Trophoblast cell (in vitro differentiated cells and primary cell): ENCODE results near the gene REEP5. TPM values are rescaled to one million over a fixed set of nuclear protein-coding genes. Genes with fewer than 3 reads are reported as not detected.

Experiments
- DNase-seq, 2 donors: peaks; one replicate each; pipeline ENCODE4 v3.0.0-alpha.2; 2016
- H2AFZ ChIP-seq: 2 replicates; pipeline ENCODE4 v1.6.1; 2013; ENCODE audit warnings: low read length, moderate library complexity, mild to moderate bottlenecking; ENCODE audit not compliant: insufficient read depth, poor library complexity
- H2AK5ac ChIP-seq: 2 replicates; pipeline ENCODE4 v1.6.1; 2013; ENCODE audit warnings: mild to moderate bottlenecking, low read length
- H2BK120ac ChIP-seq: 2 replicates; pipeline ENCODE4 v1.6.1; 2013; ENCODE audit warnings: low read length, mild to moderate bottlenecking, moderate library complexity; ENCODE audit not compliant: insufficient read depth, poor library complexity
- H2BK12ac ChIP-seq: 2 replicates; pipeline ENCODE4 v1.6.1; 2013; ENCODE audit warnings: mild to moderate bottlenecking, low read length, moderate library complexity
- H2BK5ac ChIP-seq: 2 replicates; pipeline ENCODE4 v1.6.1; 2013; ENCODE audit warnings: low read length, low read depth, moderate library complexity, mild to moderate bottlenecking; ENCODE audit not compliant: poor library complexity
- H3K14ac ChIP-seq: 2 replicates; pipeline ENCODE4 v1.6.1; 2013; ENCODE audit warnings: mild to moderate bottlenecking, low read length
- H3K18ac ChIP-seq: 2 replicates; pipeline ENCODE4 v1.6.1; 2013; ENCODE audit warnings: mild to moderate bottlenecking, low read length
- H3K23ac ChIP-seq: 2 replicates; pipeline ENCODE4 v1.6.1; 2013; ENCODE audit warnings: low read length
- H3K27ac ChIP-seq: 2 replicates; pipeline ENCODE4 v1.5.1; 2013; ENCODE audit warnings: low read depth, mild to moderate bottlenecking, inconsistent platforms, low read length, moderate library complexity
- H3K27me3 ChIP-seq: 2 replicates; pipeline ENCODE4 v1.6.1; 2013; ENCODE audit warnings: inconsistent platforms, mild to moderate bottlenecking, low read length, moderate library complexity; ENCODE audit not compliant: insufficient read depth
- H3K36me3 ChIP-seq, 2 experiments: 1 replicate in 1 of 2; 2 replicates in 1 of 2; pipeline ENCODE4 v1.6.1; 2013; ENCODE audit warnings: low read length in 2 of 2, mild to moderate bottlenecking in 2 of 2, moderate library complexity in 1 of 2; ENCODE audit not compliant: insufficient read depth in 2 of 2, control insufficient read depth in 1 of 2
- H3K4ac ChIP-seq: 2 replicates; pipeline ENCODE4 v1.6.1; 2013; ENCODE audit warnings: low read depth, mild to moderate bottlenecking, low read length, moderate library complexity
- H3K4me1 ChIP-seq, 2 experiments: 1 replicate in 1 of 2; 2 replicates in 1 of 2; pipeline ENCODE4 v1.6.1; 2013; ENCODE audit warnings: low read length in 2 of 2, mild to moderate bottlenecking in 2 of 2, moderate library complexity in 1 of 2; ENCODE audit not compliant: insufficient read depth in 2 of 2, control insufficient read depth in 1 of 2
- H3K4me2 ChIP-seq: 2 replicates; pipeline ENCODE4 v1.6.1; 2013; ENCODE audit warnings: inconsistent platforms, mild to moderate bottlenecking, low read length, moderate library complexity
- H3K4me3 ChIP-seq: 2 replicates; pipeline ENCODE4 v1.5.1; 2013; ENCODE audit warnings: mild to moderate bottlenecking, low read depth, low read length, inconsistent platforms
- H3K79me1 ChIP-seq: one replicate; pipeline ENCODE4 v1.6.1; 2013; ENCODE audit warnings: low read length
- H3K79me2 ChIP-seq: 2 replicates; pipeline ENCODE4 v1.6.1; 2013; ENCODE audit warnings: low read length, mild to moderate bottlenecking; ENCODE audit not compliant: control insufficient read depth, insufficient read depth, poor library complexity
- H3K9ac ChIP-seq: 2 replicates; pipeline ENCODE4 v1.6.1; 2013; ENCODE audit warnings: mild to moderate bottlenecking, low read length
- H3K9me3 ChIP-seq: 2 replicates; pipeline ENCODE4 v1.6.1; 2013; ENCODE audit warnings: low read depth, mild to moderate bottlenecking, control low read depth, inconsistent platforms, low read length; ENCODE audit not compliant: insufficient read depth
- H4K12ac ChIP-seq: 2 replicates; pipeline ENCODE4 v1.6.1; 2013; ENCODE audit warnings: low read depth, mild to moderate bottlenecking, low read length, moderate library complexity
- H4K8ac ChIP-seq: 2 replicates; pipeline ENCODE4 v1.6.1; 2013; ENCODE audit warnings: low read depth, mild to moderate bottlenecking, low read length, moderate library complexity
- H4K91ac ChIP-seq: one replicate; pipeline ENCODE4 v1.6.1; 2013; ENCODE audit warnings: low read depth, mild to moderate bottlenecking, low read length, moderate library complexity
- WGBS: extraction: QIAGEN DNeasy Blood & Tissue Kit; methylation state at CpG from one replicate; pipeline ENCODE4 v1.1.7; 2013; ENCODE audit warnings: missing lambda C conversion rate; ENCODE audit not compliant: insufficient read length, insufficient coverage; ENCODE audit errors: extremely low coverage; 5-methylcytosine and 5-hydroxymethylcytosine counted together
- polyA plus RNA-seq: library from polyadenylated mRNA; stranded (reverse); fragments of 200-250 nt; gene quantifications from 2 replicates; pipeline ENCODE4 v1.2.3, GENCODE V29; 2013

Gene REEP5
- polyA plus RNA-seq, result 69.4 and 75.4 TPM in 2 replicates

DNA sequence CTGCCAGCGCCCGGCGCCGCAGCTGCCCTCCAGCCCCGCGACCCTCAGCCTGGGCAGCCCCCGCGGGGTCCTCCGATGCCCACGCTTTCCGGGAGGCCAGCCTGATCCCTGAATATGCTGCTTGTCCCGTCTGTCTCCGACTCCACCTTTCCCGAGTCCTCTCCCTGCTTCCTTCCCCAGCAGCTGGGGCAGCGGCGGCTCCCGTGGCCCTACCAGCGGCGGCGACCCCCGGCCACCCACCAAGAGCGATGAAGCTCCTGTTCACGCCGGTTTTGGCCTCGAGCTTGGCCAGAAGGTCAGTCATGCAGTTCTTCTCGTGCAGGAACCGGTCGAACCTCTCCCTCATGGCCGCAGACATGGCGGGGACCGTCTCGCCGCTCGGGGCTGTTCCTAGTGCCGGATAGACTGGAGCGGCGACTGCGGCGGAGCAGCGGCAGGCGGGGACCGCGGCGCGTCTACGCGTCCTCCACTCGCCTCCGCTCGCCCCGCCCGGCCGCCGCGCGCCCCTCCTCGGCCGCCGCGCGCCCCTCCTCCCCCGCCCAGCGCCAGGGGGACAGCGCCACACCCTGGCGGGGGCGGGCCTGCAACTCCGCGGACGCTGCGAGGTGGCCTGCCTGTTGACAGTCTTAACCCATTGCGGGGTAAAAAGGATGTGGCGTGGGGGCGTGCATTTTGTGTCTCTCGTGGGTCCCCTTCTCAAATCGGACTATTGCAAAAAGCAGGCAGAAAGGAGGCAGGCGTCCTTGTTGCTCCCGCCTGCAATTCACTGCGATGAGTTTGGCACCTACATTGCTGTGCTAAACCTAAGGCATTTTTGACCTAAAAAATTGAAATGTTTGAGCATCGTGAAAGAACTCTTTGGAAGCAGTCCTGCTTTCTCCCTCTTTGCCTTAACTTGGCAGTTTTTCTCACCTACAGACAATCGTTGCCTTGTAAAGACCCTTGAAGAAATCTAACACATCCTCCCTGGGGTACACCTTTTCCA lies at the start of gene REEP5:
Gene REEP5 (minus strand): TSS at position 395 of the 985 bp plus-strand sequence. CDS start 37 bp downstream, at position 358.
- no peaks in the 10 kb centered on the region for H3K9me3 ChIP-seq
- H2AFZ ChIP-seq, result peak within 1 kb of the TSS; percentile 98
- peak within 1 kb of the TSS; percentile 95 for H3K14ac ChIP-seq
- peak; percentile 92 to 95 for DNase-seq
- H3K27ac ChIP-seq, result peak within 1 kb of the TSS; percentile 89
- peaks cover 10% of the 10 kb centered on the region for H3K79me2 ChIP-seq
- H4K12ac ChIP-seq, result peak within 1 kb of the TSS; percentile 93
- H3K23ac ChIP-seq, result no peak within 1 kb of the TSS
- H2AK5ac ChIP-seq, result peak within 1 kb of the TSS; percentile 23
- WGBS, result no CpG with 5 or more reads among the region's 80 CpGs
- peaks cover 10 to 18% of the 10 kb centered on the region in 2 experiments for H3K36me3 ChIP-seq
- peak within 1 kb of the TSS; percentile 86 for H4K8ac ChIP-seq
- no peaks in the 10 kb centered on the region for H3K27me3 ChIP-seq
- peak within 1 kb of the TSS; percentile 85 for H2BK120ac ChIP-seq
- peaks cover 0 to 4% of the 10 kb centered on the region in 2 experiments for H3K4me1 ChIP-seq
- peaks cover 11% of the 10 kb centered on the region for H3K79me1 ChIP-seq
- H3K4me3 ChIP-seq, result peak within 1 kb of the TSS; percentile 83
- peak within 1 kb of the TSS; percentile 97 for H3K9ac ChIP-seq
- H3K4me2 ChIP-seq, result peak within 1 kb of the TSS; percentile 74
- H2BK12ac ChIP-seq, result no peak within 1 kb of the TSS
- peak within 1 kb of the TSS; percentile 77 for H3K18ac ChIP-seq
- H4K91ac ChIP-seq, result peak within 1 kb of the TSS; percentile 90
- peak within 1 kb of the TSS; percentile 25 for H3K4ac ChIP-seq
- peak within 1 kb of the TSS; percentile 92 for H2BK5ac ChIP-seq

- H2BK12ac ChIP-seq, result no peak overlapping the region
- H3K4ac ChIP-seq, result no peak overlapping the region
- H3K9ac ChIP-seq, result no peak overlapping the region
- H3K4me3 ChIP-seq, result no peak overlapping the region
- H3K79me1 ChIP-seq, result peaks cover 12% of the 10 kb centered on the region
- peaks cover 14% of the 10 kb centered on the region in 2 experiments for H3K4me1 ChIP-seq
- H3K27me3 ChIP-seq, result no peaks in the 10 kb centered on the region
- no peak overlapping the region for H4K12ac ChIP-seq
- no peaks in the 10 kb centered on the region for H3K36me3 ChIP-seq
- H4K8ac ChIP-seq, result no peak overlapping the region
- H3K18ac ChIP-seq, result no peak overlapping the region
- no peak overlapping the region for H3K14ac ChIP-seq
- H2AK5ac ChIP-seq, result no peak overlapping the region
- H2AFZ ChIP-seq, result no peak overlapping the region
- no peak overlapping the region for H3K4me2 ChIP-seq
- H2BK120ac ChIP-seq, result no peak overlapping the region
- no peak overlapping the region for H3K23ac ChIP-seq
- no peaks in the 10 kb centered on the region for H3K9me3 ChIP-seq
- WGBS, result no CpG with 5 or more reads among the region's 4 CpGs
- H3K79me2 ChIP-seq, result peaks cover 3% of the 10 kb centered on the region
- no peak overlapping the region for H2BK5ac ChIP-seq
- no peak overlapping the region for H4K91ac ChIP-seq
- no peak overlapping the region for H3K27ac ChIP-seq
- no peak for DNase-seq
These were observed 49.2 kb upstream of the REEP5 start for GRCh38 chr5:112971276-112971675.

DNA sequence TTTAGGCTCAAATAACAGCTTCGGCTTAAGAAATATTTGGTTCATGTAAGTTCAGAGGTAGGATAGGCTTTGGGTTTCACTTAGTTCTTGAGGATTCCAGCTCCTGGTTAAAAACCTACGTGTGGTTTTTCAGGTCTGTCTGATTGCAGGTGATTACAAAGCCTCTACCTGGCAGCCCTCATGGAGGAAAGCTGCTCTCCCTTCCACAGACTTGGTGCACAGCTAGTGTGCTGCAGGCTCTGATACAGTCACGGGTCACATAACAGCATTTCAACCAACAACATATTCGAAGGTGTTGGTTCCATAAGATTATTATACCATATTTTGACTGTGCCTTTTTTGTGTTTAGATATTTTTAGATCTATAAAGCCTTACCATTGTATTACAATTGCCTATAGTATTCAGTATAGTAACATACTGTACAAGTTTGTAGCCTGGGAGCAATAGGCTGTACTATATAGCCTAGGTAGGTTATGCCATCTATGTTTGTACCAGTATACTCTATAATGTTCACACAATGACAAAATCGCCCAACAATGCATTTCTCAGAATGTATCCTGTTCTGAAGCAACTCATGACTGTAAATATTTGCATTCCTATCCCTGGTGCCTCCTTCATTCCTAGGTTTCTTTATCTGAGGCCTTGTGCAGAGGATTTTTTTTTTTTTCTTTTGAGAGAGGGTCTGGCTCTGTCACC lies 46.5 kb upstream of the REEP5 start:
- Histone ChIP-seq H3K9me3 (no peaks in the 10 kb centered on the region), H2AK5ac (no peak overlapping the region)

GRCh38 chr5:112967520-112968083 lies 45.6 kb upstream of the REEP5 start:
- Histone ChIP-seq H4K12ac (no peak overlapping the region), H3K36me3 (no peaks in the 10 kb centered on the region), H3K79me2 (no peaks in the 10 kb centered on the region), H3K27ac (no peak overlapping the region), H3K4ac (no peak overlapping the region), H3K9me3 (no peaks in the 10 kb centered on the region), H2BK120ac (no peak overlapping the region), H2BK12ac (no peak overlapping the region), H2BK5ac (no peak overlapping the region), H3K23ac (no peak overlapping the region), H3K27me3 (no peaks in the 10 kb centered on the region), H3K79me1 (peaks cover 7% of the 10 kb centered on the region), H4K91ac (no peak overlapping the region), H3K9ac (no peak overlapping the region), H3K18ac (no peak overlapping the region), H3K4me2 (no peak overlapping the region), H3K14ac (no peak overlapping the region), H3K4me1 (peaks cover 8% of the 10 kb centered on the region in 2 experiments), H4K8ac (no peak overlapping the region), H2AK5ac (no peak overlapping the region), H2AFZ (no peak overlapping the region), H3K4me3 (no peak overlapping the region)
- DNase-seq, result no peak
- WGBS, result no CpG with 5 or more reads among the region's 6 CpGs

More for the DNA sequence above, 46.5 kb upstream of the REEP5 start:
- Histone ChIP-seq H4K12ac (no peak overlapping the region), H3K14ac (no peak overlapping the region), H2AFZ (no peak overlapping the region), H2BK12ac (no peak overlapping the region), H2BK120ac (peak overlapping the region; percentile 41), H3K36me3 (no peaks in the 10 kb centered on the region), H3K27me3 (no peaks in the 10 kb centered on the region), H3K79me1 (peaks cover 7% of the 10 kb centered on the region), H3K79me2 (no peaks in the 10 kb centered on the region), H3K27ac (no peak overlapping the region), H3K18ac (no peak overlapping the region), H3K4me2 (no peak overlapping the region), H3K4me3 (no peak overlapping the region), H2BK5ac (no peak overlapping the region), H3K4me1 (peaks cover 8 to 9% of the 10 kb centered on the region in 2 experiments), H4K8ac (peak overlapping the region; percentile 50), H3K4ac (no peak overlapping the region), H3K23ac (no peak overlapping the region), H3K9ac (no peak overlapping the region), H4K91ac (peak overlapping the region; percentile 41)
- DNase-seq, result peak; percentile 66 to 95
- WGBS, result no CpG with 5 or more reads among the region's 5 CpGs
